HG03565 (cell line): ENCODE measurements around the gene CLCA2.
A peak's percentile ranks its signal among the peaks of the same experiment; 100 is the strongest.

ENCODE experiments used
- ATAC-seq: cut with Tn5 transposase; IDR thresholded peaks from one replicate; pipeline ENCODE4 v1.9.1; 2021; ENCODE audit warnings: mild to moderate bottlenecking, moderate library complexity; ENCODE audit not compliant: unreplicated experiment

CLCA2 gene

DNA sequence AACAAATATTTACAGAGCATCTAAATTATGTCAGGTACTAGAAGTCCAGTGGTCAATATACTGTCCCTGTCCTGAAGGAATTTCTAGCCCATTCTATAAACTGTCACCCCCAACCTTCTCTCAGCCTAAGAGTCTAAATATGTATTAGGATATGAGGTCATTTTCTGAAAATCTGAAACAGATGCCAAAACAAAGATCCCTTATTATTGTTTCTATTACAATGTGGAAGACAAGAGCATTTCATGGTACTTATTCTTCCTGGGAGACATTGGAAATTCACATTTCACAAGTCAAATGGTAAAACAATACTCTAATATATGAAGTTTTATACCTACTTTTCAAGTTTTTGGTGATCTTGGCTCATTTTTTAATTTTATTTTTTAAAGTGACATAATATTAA is 47.3 kb downstream of the CLCA2 start:
- ATAC-seq, result no peak

DNA sequence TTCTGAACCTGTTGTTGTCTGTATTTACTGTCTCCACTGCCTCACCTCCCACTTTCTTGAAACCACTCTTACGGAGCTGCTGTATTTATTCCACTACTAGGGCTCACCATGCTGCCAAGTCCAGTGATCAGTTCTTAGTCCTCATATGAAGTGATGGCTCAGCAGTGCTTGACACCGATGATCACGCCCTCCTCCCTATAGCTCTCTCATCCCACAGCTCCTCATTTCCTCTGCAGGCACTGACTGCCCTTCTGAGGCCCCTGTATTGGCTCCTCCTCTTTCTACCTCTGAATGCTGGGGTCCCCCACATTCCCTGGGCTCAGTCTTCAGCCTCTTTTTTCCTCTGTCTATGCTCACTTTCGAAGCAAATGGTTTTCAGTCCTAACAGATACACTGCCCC is 48.2 kb downstream of the CLCA2 start:
- ATAC-seq, result no peak

DNA sequence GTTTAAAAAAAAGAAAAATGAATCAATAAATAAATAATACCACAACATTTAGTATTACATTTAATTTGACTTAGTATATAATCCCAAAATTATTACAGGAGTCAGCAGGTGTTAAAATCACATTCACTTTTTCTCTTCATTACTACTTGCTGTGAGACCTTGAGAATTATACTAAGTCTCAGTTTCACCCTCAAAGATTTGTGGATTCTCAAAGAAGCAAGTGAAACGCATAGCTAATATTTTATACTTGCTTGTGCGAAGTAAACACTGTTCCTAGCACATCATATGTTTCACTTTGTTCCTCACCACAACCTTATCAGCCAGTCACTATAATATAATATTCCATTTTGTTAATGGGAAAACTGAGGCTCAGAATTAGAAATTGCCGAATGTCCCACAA is 48.8 kb downstream of the CLCA2 start:
- peak; percentile 38 for ATAC-seq

DNA sequence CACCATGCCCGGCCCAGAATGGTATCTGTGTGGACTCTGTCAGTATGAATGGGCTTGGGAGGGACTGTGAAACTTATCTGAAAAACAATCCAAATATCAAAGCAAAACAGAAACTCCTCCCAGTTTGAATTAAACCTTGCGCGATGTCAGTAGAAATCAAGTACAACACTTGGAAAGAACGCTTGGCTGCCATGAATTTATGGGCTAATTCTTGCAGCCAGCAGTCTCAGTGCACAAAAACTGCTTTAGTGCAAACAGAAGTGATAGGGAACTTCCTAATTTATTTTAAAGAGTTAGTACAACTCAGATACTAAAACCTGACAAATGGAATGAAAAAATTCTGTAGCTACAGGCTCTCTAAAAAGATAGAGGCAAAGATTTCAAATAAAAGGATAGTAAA is 53.3 kb downstream of the CLCA2 start:
- ATAC-seq, result no peak

DNA sequence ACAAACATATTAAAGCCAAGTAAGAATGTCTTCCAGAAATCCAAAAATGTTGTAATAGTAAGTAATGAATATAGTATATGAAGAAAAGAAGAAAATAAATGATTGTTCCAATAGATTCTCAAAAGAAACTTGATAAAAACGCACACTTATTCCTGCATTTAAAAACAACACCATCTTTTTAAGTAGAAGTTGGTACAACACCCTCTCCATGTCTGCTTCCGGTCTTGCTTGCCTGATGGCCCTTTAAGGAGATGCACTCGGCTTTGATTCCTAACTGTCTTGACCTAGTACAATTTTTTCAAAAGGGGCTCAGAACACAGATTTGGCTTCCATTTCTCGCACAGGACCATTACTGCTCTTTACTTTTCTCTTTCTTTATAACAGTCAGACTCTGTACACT is 53.7 kb downstream of the CLCA2 start:
- ATAC-seq, result no peak

DNA sequence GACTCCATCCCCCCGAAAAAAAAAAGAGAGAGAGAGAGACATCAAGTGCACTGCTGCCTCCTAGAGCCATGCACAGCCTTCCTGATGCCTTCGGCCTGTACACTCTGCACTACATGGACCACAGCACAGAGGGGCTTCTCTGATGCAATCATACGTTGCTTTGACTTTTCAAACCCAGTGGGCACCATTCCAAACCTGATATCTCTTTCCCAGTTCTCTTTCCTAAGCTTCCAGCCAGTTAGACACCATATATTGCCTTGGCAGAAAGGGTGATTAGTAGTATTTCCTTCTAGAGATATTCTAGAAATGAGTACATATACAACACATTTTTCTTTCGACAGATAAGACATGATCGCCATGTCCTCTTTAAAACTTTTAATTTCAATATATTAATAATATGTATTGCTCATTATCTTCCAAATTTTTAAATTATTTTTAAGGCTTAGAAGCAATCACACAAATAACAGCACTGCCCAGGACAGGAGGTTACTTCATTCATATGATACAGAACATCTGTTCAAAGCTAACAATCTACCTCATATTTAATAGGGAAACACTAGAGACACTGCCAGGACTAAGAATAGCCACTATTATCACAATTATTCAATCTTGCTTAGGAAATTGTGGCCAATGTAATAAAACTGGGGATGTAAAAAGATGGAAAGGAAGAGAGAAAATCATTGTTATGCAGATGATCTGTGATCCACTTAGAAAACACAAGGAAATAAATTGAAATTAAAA is 54.6 kb downstream of the CLCA2 start:
- no peak for ATAC-seq

DNA sequence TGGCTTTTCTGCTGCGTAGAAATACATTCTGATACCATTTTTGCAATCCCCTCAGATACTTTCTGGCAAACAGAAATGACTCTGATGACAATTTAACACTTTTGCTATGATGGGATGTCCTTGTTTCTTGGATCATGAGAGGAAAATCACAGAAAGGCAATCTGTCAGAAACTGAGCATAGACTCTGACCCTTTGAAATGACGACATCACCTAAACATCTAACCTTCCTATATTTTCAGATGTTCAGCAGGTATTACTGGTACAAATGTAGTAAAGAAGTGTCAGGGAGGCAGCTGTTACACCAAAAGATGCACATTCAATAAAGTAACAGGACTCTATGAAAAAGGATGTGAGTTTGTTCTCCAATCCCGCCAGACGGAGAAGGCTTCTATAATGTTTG is 58.0 kb downstream of the CLCA2 start:
- ATAC-seq, result no peak

DNA sequence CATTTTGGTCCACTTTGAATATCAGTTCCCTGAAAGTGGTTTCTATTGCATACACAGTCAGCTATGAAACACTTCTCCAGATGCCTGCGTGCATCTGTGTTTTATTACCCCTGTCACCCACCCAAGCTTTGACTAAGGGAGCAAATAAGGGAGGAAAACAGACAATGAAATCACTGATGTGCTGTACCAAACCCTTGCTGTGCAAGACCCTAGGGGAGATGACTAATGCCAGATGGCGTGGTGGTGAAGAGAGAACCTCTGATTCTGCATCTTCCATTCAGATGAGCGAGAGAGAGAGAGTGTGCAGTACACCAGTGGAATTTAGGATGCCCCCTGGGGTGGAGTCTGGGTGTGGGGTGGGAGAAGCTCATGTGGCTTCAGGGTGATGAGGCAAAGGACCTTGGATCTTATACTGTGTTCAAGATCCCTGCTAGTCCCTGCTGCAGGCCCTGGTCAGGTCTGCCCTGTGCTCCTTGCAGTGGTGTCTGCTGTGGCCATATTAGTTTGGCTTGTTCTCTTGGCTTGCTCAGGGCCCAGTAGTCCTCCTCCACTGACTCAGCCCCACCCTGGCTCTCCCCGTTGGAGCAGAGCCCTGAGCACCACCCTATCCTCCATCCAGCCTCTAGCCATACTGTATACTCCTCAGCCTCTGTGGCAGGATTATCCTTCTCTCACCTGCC is 63.3 kb downstream of the CLCA2 start:
- no peak for ATAC-seq

DNA sequence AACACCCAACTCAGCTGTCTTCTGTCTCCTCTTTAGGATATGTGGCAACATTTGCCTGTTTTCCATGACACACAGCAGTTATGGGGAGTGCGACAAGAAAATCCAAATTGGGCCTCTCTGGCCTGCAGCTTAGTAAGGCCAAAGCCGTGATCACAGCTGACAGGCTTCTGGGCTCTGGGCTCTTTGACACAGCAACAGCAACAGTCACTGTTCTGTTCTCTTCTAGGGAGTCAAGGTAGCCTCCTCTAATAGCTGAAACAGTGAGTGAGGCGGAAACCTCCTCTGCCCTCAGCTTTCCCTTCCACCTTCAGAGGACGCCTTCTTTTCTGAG is 63.8 kb downstream of the CLCA2 start:
- no peak for ATAC-seq

DNA sequence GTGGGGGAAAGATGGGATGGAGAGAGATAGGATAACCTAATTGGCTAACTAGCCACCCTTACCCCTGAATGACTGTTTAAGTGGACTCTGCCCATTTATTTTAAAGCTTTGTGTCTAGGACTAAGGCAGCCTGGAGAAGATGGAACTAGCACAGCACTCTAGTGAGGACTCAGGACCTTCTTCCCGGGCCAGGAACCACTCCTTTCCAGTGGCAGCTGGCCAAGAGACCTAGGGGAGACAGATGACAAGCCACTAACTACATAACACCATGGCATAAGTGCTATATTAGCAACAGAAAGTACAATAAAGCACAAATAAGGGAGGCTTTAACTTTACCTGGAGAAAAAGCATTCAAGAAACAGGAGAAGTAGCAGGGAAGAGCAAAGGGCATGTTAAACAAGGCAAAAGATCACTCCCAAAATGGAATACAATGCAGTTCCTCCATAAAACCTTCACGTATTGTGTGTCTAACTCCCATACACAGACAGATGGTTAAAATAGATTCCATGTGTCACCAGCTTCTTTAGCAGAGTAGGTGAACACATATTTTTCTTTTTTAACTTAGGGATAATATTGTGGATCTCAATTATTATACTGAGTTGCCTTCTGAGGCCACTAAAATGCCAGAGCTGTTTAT is 65.4 kb downstream of the CLCA2 start:
- ATAC-seq, result no peak

DNA sequence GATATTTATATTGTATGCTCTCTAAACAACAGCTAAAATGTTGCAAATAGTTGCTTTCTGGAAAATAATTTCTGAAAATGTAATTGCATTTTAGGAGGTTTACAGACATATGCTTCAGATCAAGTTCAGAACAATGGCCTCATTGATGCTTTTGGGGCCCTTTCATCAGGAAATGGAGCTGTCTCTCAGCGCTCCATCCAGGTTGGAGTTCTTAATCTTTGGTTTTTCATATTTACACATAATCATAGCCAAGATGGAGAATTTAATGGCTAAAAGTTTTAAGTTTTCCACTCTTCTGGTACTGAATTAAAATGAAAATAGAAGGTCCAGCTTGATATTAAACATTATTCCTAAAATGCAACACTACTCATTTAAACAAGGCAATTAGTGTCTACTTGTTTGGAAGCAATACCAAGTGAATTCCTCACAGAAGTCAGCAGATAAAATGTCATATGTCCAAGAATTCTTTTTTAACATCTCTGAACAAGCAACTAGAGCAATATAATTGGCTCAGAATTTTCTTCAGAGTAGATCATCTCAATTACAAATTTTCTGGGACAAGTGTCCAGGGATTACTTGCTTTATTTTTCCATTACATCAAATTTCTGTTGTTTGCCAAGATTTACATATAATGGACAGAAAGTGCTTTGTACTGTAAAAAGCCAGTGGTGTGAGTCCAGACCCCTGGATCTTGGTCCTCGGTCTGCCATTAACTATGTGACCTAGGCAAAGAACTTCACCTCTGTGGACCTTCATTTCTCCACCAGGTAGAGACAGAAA is 67.4 kb downstream of the CLCA2 start:
- ATAC-seq, result no peak

DNA sequence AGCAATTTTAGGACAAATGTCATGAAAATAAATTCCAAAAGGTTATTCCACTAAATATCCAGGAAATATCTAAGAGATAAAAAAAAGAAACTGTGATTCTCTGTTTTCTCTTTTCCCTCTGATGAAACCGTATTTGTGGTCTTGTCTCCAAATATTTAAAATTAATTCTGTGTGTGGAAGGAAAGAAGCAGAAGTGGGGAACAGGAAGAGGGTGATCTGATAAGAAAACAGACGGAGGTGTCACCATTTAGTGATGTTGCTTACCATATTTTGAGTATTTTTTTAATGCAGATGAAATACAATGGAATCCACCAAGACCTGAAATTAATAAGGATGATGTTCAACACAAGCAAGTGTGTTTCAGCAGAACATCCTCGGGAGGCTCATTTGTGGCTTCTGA is 74.3 kb downstream of the CLCA2 start:
- ATAC-seq, result no peak

DNA sequence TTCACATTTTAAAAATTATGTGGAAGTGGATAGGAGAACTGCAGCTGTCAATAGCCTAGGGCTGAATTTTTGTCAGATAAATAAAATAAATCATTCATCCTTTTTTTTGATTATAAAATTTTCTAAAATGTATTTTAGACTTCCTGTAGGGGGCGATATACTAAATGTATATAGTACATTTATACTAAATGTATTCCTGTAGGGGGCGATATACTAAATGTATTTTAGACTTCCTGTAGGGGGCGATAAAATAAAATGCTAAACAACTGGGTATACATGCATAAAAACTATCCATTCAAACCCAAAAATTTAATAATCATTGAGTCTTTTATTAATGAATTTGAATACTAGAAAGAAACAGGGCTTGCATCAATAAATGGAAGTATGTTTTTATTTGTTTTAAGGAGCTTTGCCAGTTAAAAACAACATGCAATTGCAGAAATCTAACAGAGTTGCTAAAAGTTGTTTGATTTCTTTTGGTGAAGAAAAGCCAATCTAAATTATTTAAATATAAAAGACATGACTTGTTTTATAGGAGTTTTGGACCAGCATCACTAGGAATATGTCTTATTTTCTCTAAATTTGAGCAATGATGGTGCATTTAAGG is 76.1 kb downstream of the CLCA2 start:
- peak; percentile 48 for ATAC-seq

DNA sequence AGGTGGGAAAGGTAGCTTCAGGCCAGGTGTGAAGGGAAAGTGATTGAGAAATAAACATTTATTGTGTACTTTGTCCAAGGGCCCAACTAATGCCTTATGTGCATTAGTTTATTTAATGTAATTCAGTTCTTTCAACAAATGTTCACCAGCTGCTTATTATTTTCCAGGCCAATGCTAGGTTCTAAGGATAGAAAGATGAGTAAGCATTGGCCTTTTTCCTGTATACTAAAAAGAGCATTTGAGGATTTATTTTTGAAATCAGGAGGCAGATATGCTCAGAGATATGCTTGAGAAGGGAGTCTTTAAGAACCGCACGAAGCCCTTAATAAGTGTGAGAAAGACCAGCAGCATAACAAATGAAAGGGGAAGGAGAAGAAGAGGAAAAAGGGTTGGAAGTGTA is 76.7 kb downstream of the CLCA2 start:
- no peak for ATAC-seq

DNA sequence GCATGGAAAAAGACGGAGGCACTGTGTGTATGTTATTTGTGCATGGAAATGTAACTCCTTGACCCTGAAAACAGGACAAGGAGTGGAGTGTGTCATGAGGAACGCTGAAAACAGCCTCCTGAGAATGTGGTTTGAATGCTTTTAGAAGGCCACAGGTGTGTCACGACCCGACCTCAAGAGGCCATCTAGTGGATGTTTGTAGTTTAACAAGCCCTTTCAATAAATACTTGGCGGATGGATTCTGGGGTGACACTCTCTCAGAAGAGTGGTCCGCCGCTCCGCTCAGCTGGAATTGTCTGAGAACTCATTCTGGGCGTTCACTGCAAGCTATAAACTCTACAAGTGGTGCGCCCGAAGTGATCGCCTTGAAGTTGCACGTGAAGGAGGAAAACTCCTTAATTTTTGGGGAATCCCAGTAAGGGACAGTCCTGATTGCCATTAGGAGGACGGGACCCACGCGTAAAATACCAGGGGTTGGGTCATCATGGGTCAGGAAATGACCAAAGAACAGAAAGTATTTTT is 78.2 kb downstream of the CLCA2 start:
- ATAC-seq, result peak; percentile 56

DNA sequence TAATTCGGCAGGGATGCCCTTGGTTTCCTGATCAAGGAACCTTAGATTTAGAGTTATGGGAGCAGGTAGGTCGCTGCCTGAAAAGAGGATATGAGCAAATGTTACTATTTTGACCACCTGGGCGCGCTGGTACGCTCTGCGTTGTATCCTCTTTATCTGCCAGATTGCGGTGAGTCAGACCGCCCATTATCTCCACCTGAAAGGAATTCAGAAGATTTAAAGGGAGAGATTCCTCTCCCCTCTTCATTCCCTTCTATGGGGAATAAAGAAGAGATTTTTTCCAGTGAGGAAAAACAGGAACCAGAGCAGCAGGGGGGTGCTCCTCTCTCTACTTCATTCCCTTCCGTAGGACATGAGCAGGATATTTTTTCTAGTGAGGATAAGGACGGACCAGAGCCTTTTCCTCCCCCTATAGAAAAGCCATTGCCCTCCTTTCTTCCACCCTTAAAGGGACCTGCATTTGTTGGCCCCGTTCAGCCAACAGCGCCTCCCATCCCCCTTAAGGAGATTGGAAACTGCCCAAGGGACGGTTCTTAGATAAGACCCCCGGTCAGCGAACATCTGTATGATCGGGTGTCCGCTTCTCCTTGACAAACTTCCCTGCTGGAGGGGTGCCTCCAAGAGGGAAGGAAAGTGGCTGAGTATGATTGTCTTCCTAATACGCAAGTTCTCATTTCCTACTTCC is 78.9 kb downstream of the CLCA2 start:
- no peak for ATAC-seq

DNA sequence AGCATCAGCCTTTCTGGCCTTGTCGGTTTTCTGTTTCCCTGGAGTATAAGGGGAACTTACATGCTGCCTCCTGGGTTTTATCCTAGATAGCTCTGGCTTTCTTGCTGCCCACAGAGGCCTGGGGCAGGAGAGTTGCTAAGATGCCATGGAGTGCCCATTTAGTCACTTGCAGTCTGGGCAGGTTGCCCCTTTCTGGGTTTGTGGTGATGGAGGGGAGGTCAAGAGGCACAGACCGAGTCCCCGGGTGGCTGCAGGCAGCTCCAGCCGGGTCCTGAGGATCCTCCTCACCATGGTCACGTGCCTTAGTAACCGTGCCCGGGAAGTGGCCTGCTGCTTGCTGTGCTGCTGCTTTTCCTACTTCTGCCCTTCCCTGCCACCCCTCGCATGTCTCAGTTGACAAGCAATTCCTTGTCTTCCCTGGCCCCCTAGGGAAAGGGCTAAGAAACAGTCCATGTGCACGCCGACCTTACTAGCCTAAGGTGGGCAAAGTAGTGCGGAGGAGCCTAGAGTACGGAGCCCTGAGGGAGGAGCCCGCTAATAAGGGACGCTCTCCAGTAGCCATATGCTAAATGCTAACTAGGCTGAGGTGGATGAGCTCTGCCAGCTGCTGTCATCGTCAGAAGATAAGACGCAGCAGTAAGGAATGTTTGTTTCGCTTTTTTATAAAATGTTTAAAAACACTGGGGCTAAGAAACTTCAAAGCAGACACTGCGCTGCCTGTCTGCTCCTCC is 79.6 kb downstream of the CLCA2 start:
- no peak for ATAC-seq

DNA sequence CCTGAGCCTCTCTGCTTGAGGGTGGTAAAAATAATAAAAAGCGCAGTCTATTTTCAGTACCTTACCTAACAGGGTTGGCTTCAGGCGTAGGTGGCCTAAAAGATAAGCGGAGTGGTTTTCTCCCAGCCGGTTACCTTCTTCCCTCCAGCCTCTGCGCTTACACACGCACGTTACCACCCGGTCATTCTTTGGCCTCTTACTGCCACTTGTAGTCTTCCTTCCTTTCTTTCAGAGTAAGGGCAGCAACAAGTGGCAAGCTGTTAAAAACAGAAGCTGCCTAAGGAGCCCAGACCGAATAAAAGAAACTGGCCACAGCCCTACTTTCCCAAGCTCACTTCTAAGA is 80.1 kb downstream of the CLCA2 start:
- no peak for ATAC-seq

DNA sequence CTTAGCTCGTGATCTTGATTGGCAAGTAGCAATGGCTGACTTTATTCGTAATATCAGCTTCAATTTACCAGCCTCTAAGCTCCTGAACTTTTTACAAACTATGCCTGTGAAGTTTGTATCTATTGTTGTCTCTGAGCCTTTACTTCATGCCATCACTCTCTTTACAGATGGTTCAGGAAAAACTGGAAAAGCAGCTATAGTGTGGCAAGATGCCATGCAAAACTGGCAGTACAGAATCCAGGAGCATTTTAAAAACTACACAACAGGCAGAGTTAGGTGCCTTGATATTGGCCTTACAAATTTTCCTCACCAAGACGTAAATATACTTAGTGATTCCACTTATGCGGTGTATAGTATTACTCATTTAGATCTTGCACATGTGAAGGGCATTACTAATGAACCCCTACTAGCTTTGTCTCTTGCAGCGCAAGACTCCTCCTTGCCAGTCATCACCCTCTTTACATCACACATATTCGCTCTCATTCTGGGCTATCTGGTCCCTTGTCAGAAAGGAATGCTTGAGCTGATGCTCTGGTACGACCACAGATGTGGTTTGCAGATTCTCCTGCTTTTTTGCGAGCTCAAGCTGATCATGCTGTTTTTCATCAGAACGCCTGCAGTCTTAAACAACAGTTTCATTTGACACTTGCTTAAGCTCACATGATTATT is 81.1 kb downstream of the CLCA2 start:
- ATAC-seq, result no peak
